Uterus (tissue), 4 donors: ENCODE results near the gene KHDC3L. TPM values are rescaled to one million over a fixed set of nuclear protein-coding genes. Genes with fewer than 3 reads are reported as not detected.

Experiments
- DNase-seq, 2 donors: peaks; one replicate each; pipeline ENCODE4 v3.0.0-alpha.2; 2019 to 2020
- H3K27ac ChIP-seq, 2 donors: fragments of 200-600 bp; sonication (generic); 1 replicate in 1 of 2; 2 replicates in 1 of 2; pipeline ENCODE4 v1.5.1; 2016 to 2018
- H3K27me3 ChIP-seq, 2 donors: fragments of 200-600 bp; sonication (generic); one replicate each; pipeline ENCODE4 v1.5.1; 2018 to 2019; ENCODE audit warnings: control low read depth in 1 of 2
- H3K36me3 ChIP-seq, 2 donors: fragments of 200-600 bp; sonication (generic); one replicate each; pipeline ENCODE4 v1.5.1; 2019; ENCODE audit warnings: control low read depth in 1 of 2
- H3K4me1 ChIP-seq, 2 donors: fragments of 200-600 bp; sonication (generic); one replicate each; pipeline ENCODE4 v1.5.1; 2018 to 2019; ENCODE audit warnings: control low read depth in 1 of 2
- H3K4me3 ChIP-seq, 2 donors: fragments of 200-600 bp; sonication (generic); 1 replicate in 1 of 2; 2 replicates in 1 of 2; pipeline ENCODE4 v1.5.1; 2018 to 2019; ENCODE audit warnings: mild to moderate bottlenecking in 1 of 2
- H3K9me3 ChIP-seq, 2 donors: fragments of 200-600 bp; sonication (generic); one replicate each; pipeline ENCODE4 v1.5.1; 2019; ENCODE audit warnings: control low read depth in 1 of 2
- POLR2A ChIP-seq, 2 donors: fragments of 450-650 bp; IDR thresholded peaks; one replicate each; pipeline ENCODE4 v1.6.1; 2016; ENCODE audit warnings: antibody characterized with exemption in 2 of 2, mild to moderate bottlenecking in 1 of 2, moderate library complexity in 1 of 2
- intact Hi-C: fragments of 100-400 bp; cut with DNase I; formaldehyde crosslinking; loops from one replicate; pipeline ENCODE4 v1.15.1; 2023; ENCODE audit warnings: low total_unique reads
- small RNA-seq: library from RNA; depleted of rRNA; stranded (forward); fragments of <200 nt; gene quantifications from one replicate; pipeline ENCODE3, GENCODE V24; 2016
- total RNA-seq, 4 donors: library from RNA; depleted of rRNA in 3 of 4; stranded (reverse); fragments of >200 nt in 3 of 4; gene quantifications; one replicate each; pipeline versions ENCODE4 v1.1.0 to v1.2.4, GENCODE V29; 2014 to 2023
- TF ChIP-seq, protein P1 (sequence below), 4 experiments: fragments of 200-600 bp in 2 of 4; fragments of 450-650 bp in 2 of 4; sonication (generic) in 2 of 4; IDR thresholded peaks; one replicate each; pipeline ENCODE4 v1.5.1; 2016 to 2019; ENCODE audit warnings: antibody characterized with exemption in 4 of 4, mild to moderate bottlenecking in 2 of 4, moderate library complexity in 1 of 4
- donor health status: DM: yes; HTN: yes; CAD: no.

Gene KHDC3L
- total RNA-seq, 4 donors from 2014 or later, result 0.28 TPM; not detected in 3

DNA sequence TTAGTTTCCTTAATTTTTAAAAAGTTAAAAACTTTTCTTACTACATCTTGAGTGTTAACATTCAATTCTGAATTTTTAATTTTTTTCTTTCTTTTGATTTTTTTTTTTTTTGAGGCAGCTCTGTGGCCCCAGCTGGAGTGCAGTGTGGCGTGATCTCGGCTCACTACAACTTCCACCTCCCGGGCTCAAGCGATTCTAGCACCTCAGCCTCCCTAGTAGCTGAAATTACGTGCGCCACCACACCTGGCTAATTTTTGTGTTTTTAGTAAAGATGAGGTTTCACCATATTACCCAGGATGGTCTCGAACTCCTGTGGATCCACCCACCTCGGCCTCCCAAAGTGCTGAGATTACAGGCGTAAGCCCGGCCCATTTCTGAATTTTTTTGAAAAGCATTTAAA lies 33.4 kb downstream of the KHDC3L start:
- TF ChIP-seq, protein P1, sequence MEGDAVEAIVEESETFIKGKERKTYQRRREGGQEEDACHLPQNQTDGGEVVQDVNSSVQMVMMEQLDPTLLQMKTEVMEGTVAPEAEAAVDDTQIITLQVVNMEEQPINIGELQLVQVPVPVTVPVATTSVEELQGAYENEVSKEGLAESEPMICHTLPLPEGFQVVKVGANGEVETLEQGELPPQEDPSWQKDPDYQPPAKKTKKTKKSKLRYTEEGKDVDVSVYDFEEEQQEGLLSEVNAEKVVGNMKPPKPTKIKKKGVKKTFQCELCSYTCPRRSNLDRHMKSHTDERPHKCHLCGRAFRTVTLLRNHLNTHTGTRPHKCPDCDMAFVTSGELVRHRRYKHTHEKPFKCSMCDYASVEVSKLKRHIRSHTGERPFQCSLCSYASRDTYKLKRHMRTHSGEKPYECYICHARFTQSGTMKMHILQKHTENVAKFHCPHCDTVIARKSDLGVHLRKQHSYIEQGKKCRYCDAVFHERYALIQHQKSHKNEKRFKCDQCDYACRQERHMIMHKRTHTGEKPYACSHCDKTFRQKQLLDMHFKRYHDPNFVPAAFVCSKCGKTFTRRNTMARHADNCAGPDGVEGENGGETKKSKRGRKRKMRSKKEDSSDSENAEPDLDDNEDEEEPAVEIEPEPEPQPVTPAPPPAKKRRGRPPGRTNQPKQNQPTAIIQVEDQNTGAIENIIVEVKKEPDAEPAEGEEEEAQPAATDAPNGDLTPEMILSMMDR (IDR thresholded peaks at IDR 0.05), result no peak
- no peak for TF ChIP-seq POLR2A (IDR thresholded peaks at IDR 0.05)
- no peak for DNase-seq
- Histone ChIP-seq H3K9me3 (no peaks in the 10 kb centered on the region), H3K27me3 (no peaks in the 10 kb centered on the region), H3K36me3 (no peaks in the 10 kb centered on the region), H3K4me1 (no peaks in the 10 kb centered on the region), H3K27ac (no peak overlapping the region), H3K4me3 (no peak overlapping the region)
- intact Hi-C loops, result no loop called here

DNA sequence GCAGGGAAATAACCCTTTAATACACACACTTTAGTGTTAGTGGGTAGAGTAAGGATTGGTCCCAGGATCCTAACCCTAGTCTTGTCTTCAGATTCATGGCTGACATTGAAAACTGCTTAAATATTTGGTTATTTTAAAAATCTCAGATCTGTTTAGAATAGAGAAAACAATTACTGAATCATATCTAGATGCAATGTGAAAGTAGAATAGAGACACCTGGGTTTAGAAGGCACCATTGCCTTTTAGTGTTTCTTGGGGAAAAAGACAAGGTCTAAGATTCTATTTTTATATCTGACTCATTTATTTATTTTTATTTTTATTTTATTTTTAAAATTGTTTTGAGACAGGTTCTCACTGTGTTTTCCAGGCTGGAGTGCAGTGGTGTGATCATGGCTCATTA lies 38.2 kb downstream of the KHDC3L start:
- H3K4me1 ChIP-seq, result no peaks in the 10 kb centered on the region
- H3K4me3 ChIP-seq, result no peak overlapping the region
- no peaks in the 10 kb centered on the region for H3K9me3 ChIP-seq
- no peaks in the 10 kb centered on the region for H3K36me3 ChIP-seq
- no peak overlapping the region for H3K27ac ChIP-seq
- intact Hi-C loops, result no loop called here
- TF ChIP-seq, protein P1 (IDR thresholded peaks at IDR 0.05), result no peak
- no peak for TF ChIP-seq POLR2A (IDR thresholded peaks at IDR 0.05)
- no peaks in the 10 kb centered on the region for H3K27me3 ChIP-seq
- DNase-seq, result no peak

DNA sequence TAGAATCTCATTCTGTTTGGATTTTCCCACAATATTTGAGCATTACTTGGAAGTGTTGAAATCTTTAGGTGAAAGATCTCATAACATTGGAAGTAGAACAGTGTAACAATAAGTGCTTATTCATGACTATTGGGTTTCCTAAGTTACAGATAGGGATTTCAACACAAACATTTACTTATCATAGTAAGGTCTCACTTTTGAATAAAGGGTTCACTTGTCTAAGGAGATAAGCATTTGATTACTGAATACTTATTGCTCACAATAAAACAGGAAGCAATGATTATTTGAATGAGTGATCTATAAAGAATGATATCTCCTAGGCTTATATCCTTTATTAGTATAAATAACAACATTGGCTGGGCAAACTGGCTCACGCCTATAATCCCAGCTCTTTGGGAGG lies 46.9 kb downstream of the KHDC3L start:
- Histone ChIP-seq H3K4me1 (no peaks in the 10 kb centered on the region), H3K27ac (no peak overlapping the region), H3K27me3 (no peaks in the 10 kb centered on the region), H3K9me3 (no peaks in the 10 kb centered on the region), H3K4me3 (no peak overlapping the region), H3K36me3 (no peaks in the 10 kb centered on the region)
- intact Hi-C loops, result no loop called here
- TF ChIP-seq, protein P1 (IDR thresholded peaks at IDR 0.05), result no peak
- TF ChIP-seq POLR2A (IDR thresholded peaks at IDR 0.05), result no peak
- DNase-seq, result no peak

DNA sequence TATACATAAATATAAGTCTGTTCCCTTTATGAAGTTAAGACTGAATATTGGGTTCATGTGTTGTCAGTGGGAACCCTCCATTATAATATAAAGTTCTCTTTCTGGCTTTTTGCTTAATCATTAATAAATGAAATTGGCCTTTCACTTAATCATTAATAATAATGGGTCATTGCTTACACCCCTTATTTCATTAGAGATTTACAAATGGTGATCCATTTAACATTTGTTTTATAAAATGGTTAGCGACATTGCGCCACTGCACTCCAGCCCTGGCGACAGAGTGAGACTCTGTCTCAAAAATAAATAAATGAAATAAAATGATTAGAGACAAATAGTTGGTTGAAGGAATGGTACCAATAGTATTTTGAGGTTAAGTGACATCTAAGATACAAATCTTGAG lies 50.6 kb downstream of the KHDC3L start:
- Histone ChIP-seq H3K27ac (no peak overlapping the region), H3K27me3 (no peaks in the 10 kb centered on the region), H3K36me3 (no peaks in the 10 kb centered on the region), H3K4me1 (no peaks in the 10 kb centered on the region), H3K9me3 (no peaks in the 10 kb centered on the region), H3K4me3 (no peak overlapping the region)
- DNase-seq, result no peak
- intact Hi-C loops, result no loop called here
- TF ChIP-seq POLR2A (IDR thresholded peaks at IDR 0.05), result no peak
- TF ChIP-seq, protein P1 (IDR thresholded peaks at IDR 0.05), result no peak

Small RNAs within 50 kb of the gene (small RNA-seq; reads per million reads assigned to genes)
- gene RPL39P3, result not detected

Other genes starting within 250 kb of the KHDC3L start
- gene KHDC1L, start 137.2 kb upstream of the KHDC3L start, total RNA-seq, result under 1 TPM in 1 of 4 donors, not detected in 3; 0.83 TPM
- 1 to 10 TPM in 3 of 4 donors, not detected in 1; 1.0 to 4.8 (median 1.8) TPM for gene KHDC1, start 99.5 kb upstream of the KHDC3L start, total RNA-seq
- not detected for gene DPPA5, start 8.4 kb upstream of the KHDC3L start, total RNA-seq
- not detected for gene OOEP, start 7.2 kb downstream of the KHDC3L start, total RNA-seq
- gene DDX43, start 32.2 kb downstream of the KHDC3L start, total RNA-seq, result 1 to 10 TPM in 1 of 4 donors, under 1 TPM in 1, not detected in 2; 0.43 to 3.7 TPM
- gene CGAS, start 89.6 kb downstream of the KHDC3L start, total RNA-seq, result 10 to 100 TPM in 1 of 4 donors, 1 to 10 TPM in 3; 1.0 to 10.9 (median 5.1) TPM
- gene MTO1, start 99.1 kb downstream of the KHDC3L start, total RNA-seq, result 10 to 100 TPM; 13.3 to 38.3 (median 26.8) TPM
- over 10,000 TPM; 11,501 to 26,048 (median 13,655) TPM for gene EEF1A1, start 158.4 kb downstream of the KHDC3L start, total RNA-seq